GM19238 (cell line): ENCODE measurements around the gene ACSS1.

ENCODE experiments used
- DNase-seq: peaks from one replicate; pipeline ENCODE4 v3.0.0; 2011; ENCODE audit warnings: low spot score; ENCODE audit not compliant: insufficient read length

Gene ACSS1

GRCh38 chr20:25032478-25033264 lies 25.3 kb downstream of the ACSS1 start:
- no peak for DNase-seq

DNA sequence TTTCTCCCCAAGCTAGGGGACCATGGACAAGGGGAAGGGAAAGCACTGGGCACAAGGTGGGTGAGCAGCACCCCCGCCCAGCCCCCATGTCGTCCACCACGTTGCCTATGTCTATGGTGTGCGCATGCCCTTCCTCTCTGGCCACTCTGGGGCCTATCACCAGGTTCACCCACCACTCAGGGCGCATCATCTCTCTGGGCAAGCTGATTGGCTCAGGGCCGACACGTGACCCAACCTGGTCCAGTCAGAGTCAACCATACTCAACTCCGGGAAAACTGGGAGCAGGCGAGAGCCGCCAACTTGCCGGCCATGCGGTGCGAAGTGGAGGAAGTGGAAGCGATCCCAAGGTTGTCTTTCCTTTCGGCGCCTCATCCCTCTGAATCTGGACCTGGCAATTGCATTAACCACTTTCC lies 25.9 kb downstream of the ACSS1 start:
- DNase-seq: no peak

GRCh38 chr20:25031241-25031640 lies 26.7 kb downstream of the ACSS1 start:
- no peak for DNase-seq

DNA sequence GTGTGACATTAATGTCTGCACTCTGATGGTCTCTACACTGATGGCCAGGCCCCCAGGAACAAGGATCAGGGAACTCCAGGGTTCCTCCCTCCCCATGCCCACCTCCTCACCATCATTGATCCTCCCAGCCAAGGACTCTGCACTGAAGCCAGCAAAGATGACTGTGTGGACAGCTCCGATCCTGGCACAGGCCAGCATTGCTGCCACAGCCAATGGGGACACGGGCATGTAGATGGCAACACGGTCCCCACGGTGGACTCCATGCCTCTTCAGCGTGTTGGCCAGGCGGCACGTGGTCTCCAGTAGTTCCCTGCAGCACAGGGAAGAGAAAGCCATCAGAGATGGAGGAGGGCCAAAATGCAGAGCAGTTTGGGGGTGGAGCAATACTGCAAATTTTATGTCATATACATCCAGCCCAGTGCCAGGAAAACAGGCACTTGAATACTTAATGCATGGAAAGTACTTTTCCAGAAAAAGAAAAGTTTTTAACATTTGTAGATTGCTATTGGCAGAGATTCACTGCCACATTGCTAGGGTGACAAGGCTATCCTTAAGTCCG lies 27.2 kb downstream of the ACSS1 start:
- DNase-seq: no peak

- no peak for DNase-seq
Observed at GRCh38 chr20:25030007-25030648, 27.8 kb downstream of the ACSS1 start.

GRCh38 chr20:25025986-25026605 lies 31.8 kb downstream of the ACSS1 start:
- no peak for DNase-seq

DNA sequence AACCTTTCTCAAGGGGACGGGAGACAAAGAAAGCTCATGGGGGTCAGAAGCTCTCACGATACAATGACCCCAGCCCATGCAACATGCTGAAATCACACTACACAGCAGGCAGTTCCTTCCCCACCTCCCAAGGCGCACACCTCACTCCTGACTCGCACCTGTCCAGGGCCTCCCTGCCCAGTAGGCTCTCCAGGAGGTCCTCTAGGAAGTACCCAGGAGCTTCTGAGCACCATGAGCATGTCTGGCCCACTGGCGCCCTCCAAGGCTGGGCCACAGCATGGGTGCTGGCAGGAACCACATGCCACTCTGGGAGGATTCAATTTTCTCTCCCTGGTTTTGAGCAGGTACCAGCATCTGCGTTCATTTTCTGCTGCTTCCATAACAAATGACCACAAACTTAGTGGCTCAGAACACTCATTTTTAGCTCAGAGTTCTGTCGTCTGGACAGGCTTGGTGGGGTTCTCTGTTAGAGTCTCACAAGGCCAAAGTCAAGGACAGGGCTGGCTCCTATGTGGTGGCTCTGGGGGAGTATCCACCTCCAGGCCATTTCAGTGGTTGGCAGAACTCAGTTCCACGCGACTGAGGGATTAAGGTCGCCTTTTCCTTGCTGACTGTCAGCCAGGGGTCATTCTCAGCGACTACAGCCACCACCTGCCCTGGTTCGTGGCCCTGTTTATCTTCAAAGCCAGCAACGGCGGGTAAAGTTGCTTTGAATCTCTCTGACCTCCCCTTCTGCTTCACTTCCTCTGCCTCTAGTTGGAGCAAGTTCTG lies 32.7 kb downstream of the ACSS1 start:
- DNase-seq: no peak

DNA sequence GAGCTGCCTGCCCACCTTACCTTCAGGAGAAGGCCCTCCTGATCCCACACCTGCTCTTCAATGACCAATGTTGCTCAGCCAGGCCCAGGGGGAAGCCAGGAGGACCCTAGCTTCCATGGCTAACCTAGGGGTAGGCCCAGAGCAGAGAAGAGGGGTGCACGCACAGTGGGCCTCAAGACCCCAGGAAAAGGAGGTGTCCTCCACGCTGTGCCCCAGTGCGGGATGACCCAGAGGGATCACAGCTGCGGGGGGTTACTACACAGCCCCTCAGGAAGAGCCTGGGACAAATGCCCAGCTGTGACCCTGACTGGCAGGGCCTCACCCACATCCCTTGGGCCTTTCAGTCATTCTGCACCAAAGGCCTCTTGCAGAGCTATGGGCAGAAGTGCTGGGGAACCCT lies 33.8 kb downstream of the ACSS1 start:
- DNase-seq: no peak

DNA sequence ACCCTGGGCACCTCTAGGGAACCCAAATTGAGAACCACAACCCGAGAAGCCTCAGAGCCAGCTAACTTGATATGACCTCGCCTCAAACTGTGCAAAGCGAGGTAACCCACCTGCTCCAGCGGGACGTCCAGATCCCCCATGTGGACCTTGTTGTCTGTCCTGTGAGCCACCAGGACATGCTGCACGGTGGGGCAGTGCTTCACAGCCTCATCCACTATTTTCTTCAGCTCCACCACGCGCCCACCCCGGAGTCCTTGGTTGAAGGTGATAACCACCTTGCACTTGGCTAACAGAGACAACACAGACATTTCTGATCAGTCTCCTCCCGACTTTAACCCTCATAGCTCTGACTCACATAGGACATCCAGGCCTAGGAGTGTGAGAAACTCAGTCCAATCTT lies 34.6 kb downstream of the ACSS1 start:
- no peak for DNase-seq

DNA sequence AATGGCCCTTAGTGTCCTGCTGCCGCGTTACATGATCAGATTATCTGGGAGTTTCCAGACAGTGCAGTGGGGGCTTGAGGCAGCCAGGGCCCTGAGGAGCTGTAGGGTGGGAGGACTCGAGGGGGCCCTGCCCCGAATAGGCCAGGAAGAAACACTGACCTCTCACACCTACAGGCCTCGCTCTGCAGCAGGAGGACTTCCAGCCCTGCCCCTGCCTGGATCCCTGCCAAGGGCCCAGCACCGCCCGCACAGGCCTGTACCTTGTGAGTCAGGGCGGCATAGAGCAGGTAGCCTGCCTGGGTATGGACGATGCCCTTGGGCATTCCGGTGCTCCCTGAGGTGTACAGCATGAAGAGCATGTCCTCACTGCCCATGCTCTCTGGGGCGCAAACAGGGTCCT lies 35.3 kb downstream of the ACSS1 start:
- DNase-seq: no peak

- DNase-seq: no peak
Observed at GRCh38 chr20:25021336-25021735, 36.6 kb downstream of the ACSS1 start.

- DNase-seq: no peak
Observed at GRCh38 chr20:25020901-25021301, 37.0 kb downstream of the ACSS1 start.

GRCh38 chr20:25020345-25020744 lies 37.6 kb downstream of the ACSS1 start:
- DNase-seq: no peak

- DNase-seq: no peak
Observed at GRCh38 chr20:25019381-25020155, 38.4 kb downstream of the ACSS1 start.

GRCh38 chr20:25018841-25019240 lies 39.1 kb downstream of the ACSS1 start:
- no peak for DNase-seq

DNA sequence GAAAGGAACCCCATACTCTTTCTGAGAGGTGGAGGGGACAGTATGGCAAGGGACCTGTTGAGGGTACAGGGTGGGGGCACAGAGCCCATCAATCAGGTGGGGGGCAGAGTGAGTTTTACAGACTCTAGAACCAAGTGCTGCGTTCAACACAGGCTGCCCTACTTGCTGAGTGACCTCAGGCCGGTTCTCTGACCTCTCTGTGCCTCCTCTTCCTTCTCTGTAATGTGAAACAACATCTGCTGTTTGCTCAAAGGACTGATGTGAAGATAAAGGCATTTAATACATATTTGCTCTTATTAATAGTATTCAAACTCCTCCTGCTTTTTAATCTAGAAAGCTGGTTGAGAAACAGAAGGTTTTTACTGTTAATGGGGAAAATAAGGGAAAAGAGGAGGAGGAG lies 39.5 kb downstream of the ACSS1 start:
- no peak for DNase-seq

GRCh38 chr20:25017257-25017803 lies 40.6 kb downstream of the ACSS1 start:
- DNase-seq: no peak

- DNase-seq: no peak
Observed at GRCh38 chr20:25016471-25016870, 41.5 kb downstream of the ACSS1 start.

GRCh38 chr20:25015986-25016385 lies 42.0 kb downstream of the ACSS1 start:
- DNase-seq: no peak

GRCh38 chr20:25014816-25015215 lies 43.1 kb downstream of the ACSS1 start:
- DNase-seq: no peak
